Measurements from ENCODE around the gene CCDC172. TPM values are rescaled to one million over a fixed set of nuclear protein-coding genes. Genes with fewer than 3 reads are reported as not detected.

The CCDC172 gene
- polyA plus RNA-seq, 3 donors = not detected

GRCh38 chr10:116402858-116403257, 78.6 kb downstream of the CCDC172 start:
- Mint-ChIP-seq H3K4me1 (no peaks in the 10 kb centered on the region), H3K9me3 (peaks cover 0 to 3% (median 0%) of the 10 kb centered on the region in 7 donors), H3K27ac (no peak overlapping the region), H3K4me3 (no peak overlapping the region), H3K27me3 (ENCODE audit: low read depth in 3 of 3) (peaks cover 0 to 5% (median 3%) of the 10 kb centered on the region in 3 donors), H3K36me3 (no peaks in the 10 kb centered on the region)
- TF ChIP-seq CTCF (IDR thresholded peaks at IDR 0.05) = no peak
- H3K27ac ChIP-seq (ENCODE audit: low read depth in 1 of 2, low read length in 2 of 2) = no peak overlapping the region
- no peak overlapping the region for H3K9ac ChIP-seq (ENCODE audit: insufficient read depth, low read length, poor library complexity, severe bottlenecking)
- no peak for DNase-seq
- no peak overlapping the region for H2AFZ ChIP-seq (ENCODE audit: insufficient read depth, low read depth, low read length, poor library complexity, severe bottlenecking)
- H3K4me3 ChIP-seq (replicated peaks in 1 of 3; ENCODE audit: low read depth in 2 of 3, low read length in 3 of 3) = no peak overlapping the region
- H3K9me3 ChIP-seq (replicated peaks in 1 of 2; ENCODE audit: control insufficient read depth in 1 of 2, insufficient read depth in 1 of 2, low read length in 2 of 2) = no peaks in the 10 kb centered on the region
- H3K4me1 ChIP-seq (ENCODE audit: control insufficient read depth in 1 of 2, insufficient read depth in 2 of 2, low read length in 2 of 2) = no peaks in the 10 kb centered on the region
- no peaks in the 10 kb centered on the region for H4K20me1 ChIP-seq (ENCODE audit: insufficient read depth, low read length)
- H3K4me2 ChIP-seq (replicated peaks; ENCODE audit: extremely low read depth, low read length, poor library complexity, severe bottlenecking) = no peak overlapping the region
- H3K27me3 ChIP-seq (ENCODE audit: control insufficient read depth in 2 of 2, insufficient read depth in 2 of 2, low read length in 2 of 2) = no peaks in the 10 kb centered on the region
- no CpG with 5 or more reads among the region's 3 CpGs for WGBS (ENCODE audit: insufficient coverage)
- H3K79me2 ChIP-seq (ENCODE audit: insufficient read depth, low read length) = no peaks in the 10 kb centered on the region
- intact Hi-C loops (cut with micrococcal nuclease) = no loop called here
- H3K36me3 ChIP-seq (replicated peaks in 1 of 2; ENCODE audit: control insufficient read depth in 1 of 2, insufficient read depth in 2 of 2, low read length in 2 of 2) = no peaks in the 10 kb centered on the region

DNA sequence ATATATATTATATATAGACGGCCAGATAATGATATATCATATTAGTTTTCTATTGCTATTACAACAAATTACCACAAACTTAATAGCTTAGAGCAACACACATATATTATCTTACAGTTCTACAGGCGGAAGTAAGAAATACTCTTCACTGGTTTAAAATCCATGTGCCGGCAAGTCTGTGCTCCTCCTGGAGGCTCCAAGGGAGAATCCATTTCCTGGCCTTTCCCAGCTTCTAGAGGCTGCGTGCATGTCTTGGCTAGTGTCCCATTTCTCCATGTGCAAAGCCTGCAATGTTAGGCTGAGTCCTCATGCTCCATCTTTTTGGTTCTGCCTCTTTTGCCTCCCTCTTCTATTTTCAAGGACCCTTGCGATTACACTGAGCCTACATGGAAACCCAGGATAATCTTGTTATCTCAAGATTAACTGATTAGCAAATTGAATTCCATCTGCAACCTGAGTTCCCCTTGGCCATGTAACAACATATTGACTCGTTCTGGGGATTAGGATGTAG, 79.5 kb downstream of the CCDC172 start:
- intact Hi-C loops (cut with micrococcal nuclease) = no loop called here
- WGBS (ENCODE audit: insufficient coverage) = 94% methylated on average over 4 of the region's 6 CpGs
- no peaks in the 10 kb centered on the region for H3K9me3 ChIP-seq (replicated peaks in 1 of 2; ENCODE audit: control insufficient read depth in 1 of 2, insufficient read depth in 1 of 2, low read length in 2 of 2)
- no peak overlapping the region for H3K4me3 ChIP-seq (replicated peaks in 1 of 3; ENCODE audit: low read depth in 2 of 3, low read length in 3 of 3)
- Mint-ChIP-seq H3K9me3 (peaks cover 0 to 3% (median 0%) of the 10 kb centered on the region in 7 donors), H3K4me1 (peaks cover 2% of the 10 kb centered on the region), H3K27ac (no peak overlapping the region), H3K36me3 (no peaks in the 10 kb centered on the region), H3K4me3 (no peak overlapping the region), H3K27me3 (ENCODE audit: low read depth in 3 of 3) (peaks cover 0 to 5% (median 3%) of the 10 kb centered on the region in 3 donors)
- no peaks in the 10 kb centered on the region for H3K36me3 ChIP-seq (replicated peaks in 1 of 2; ENCODE audit: control insufficient read depth in 1 of 2, insufficient read depth in 2 of 2, low read length in 2 of 2)
- H3K9ac ChIP-seq (ENCODE audit: insufficient read depth, low read length, poor library complexity, severe bottlenecking) = no peak overlapping the region
- H4K20me1 ChIP-seq (ENCODE audit: insufficient read depth, low read length) = no peaks in the 10 kb centered on the region
- H3K27ac ChIP-seq (ENCODE audit: low read depth in 1 of 2, low read length in 2 of 2) = no peak overlapping the region
- H3K4me1 ChIP-seq (ENCODE audit: control insufficient read depth in 1 of 2, insufficient read depth in 2 of 2, low read length in 2 of 2) = no peaks in the 10 kb centered on the region
- no peak overlapping the region for H2AFZ ChIP-seq (ENCODE audit: insufficient read depth, low read depth, low read length, poor library complexity, severe bottlenecking)
- no peak for DNase-seq
- no peak for TF ChIP-seq CTCF (IDR thresholded peaks at IDR 0.05)
- no peaks in the 10 kb centered on the region for H3K79me2 ChIP-seq (ENCODE audit: insufficient read depth, low read length)
- H3K27me3 ChIP-seq (ENCODE audit: control insufficient read depth in 2 of 2, insufficient read depth in 2 of 2, low read length in 2 of 2) = no peaks in the 10 kb centered on the region
- H3K4me2 ChIP-seq (replicated peaks; ENCODE audit: extremely low read depth, low read length, poor library complexity, severe bottlenecking) = no peak overlapping the region

Measured in CD14-positive monocyte (primary cell).